NCI-H1694 treated with DMSO at 0.1 percent for 48 hours (cell line): ENCODE results near the gene PRDM16.

Experiments used
- DNase-seq: peaks from one replicate; lab custom pipeline; 2025; lab: John Stamatoyannopoulos, UW

PRDM16 gene

DNA sequence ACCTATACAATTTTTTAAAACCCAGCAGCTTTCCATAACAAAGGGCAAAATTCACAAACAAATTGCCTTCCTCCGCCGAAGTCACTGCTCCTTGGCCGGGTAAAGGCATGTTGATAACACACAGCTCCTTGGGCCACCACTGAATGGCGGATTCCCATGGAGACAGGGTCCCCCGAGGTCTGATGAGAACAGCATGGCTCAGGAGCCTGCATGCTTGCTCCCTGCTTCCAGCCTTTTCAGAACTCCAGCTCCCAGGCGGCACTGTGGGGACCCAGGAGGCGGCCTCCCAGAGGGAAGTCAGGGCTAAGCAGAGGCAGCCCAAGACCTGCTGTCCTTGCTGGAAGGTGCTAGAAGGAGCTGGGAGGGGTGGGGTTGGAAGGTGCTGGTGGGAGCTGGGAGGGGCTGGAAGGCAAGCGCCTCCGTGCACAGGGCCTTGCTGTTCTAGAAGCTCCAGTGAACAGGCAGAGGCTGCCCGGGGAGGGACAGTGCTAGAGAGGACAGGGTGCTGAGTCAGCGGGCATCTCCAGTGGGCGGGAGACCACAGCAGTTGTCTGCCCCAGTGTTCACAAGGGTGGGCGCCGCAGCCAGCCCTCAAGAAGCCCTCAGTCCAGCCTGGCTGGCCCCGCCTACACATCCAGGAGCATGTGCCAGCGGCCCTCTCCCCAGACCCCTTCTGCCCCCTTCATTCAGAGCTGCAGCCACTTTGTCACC lies 35.1 kb downstream of the PRDM16 start:
- DNase-seq, result no peak

DNA sequence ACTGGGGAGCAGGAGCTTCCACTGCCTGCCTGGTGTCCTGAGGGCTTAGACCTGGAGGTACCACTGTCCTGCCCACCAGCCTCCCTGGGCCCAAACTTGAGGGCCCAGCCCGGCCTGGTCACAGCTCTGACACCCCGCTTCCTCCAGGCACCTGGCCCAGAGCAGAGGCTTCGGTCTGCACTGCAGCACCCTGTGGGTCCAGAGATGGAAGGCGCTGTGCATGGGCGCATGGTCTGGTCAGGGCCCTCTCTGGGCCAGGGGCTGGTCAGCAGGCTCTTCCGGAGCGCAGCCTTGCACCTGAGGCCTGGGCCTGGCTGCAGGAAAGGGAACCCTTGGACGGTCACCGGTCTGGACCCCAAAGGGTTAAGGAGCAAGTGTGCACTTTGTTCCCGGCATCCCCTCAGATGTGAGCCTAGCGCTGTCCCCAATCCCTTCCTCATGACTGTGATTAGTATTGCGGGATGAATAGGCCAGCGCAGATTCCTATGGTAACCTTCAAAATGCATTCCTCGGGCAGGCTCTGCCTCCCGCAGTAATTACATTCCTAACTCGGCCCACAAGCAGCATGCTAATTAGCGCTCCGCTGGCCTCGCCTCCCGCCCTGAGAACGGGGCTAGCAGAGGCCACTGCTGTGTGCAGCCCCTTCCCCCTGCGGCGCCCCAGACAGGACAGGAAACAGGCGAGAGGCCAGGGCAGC lies 36.3 kb downstream of the PRDM16 start:
- DNase-seq, result no peak

DNA sequence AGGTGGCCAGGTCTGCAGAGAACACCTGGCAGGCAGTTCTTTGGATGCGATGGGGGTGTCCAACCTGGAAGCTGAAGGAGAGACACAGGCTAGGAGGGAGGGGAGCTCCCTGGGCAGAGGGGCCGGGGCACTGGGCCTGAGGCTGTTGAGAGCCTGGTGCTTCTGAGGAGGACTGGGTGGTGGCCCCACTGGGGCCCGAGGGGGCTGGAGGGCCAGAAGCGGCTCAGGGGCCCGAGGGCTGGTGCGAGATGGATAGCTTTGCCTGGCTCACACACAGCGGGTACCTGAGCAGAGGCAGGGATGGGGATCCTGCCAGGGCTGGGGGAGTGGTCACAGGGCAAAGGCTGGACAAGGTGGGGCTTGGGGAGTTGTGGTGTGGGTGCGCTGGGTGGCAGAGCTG lies 37.2 kb downstream of the PRDM16 start:
- DNase-seq, result no peak

DNA sequence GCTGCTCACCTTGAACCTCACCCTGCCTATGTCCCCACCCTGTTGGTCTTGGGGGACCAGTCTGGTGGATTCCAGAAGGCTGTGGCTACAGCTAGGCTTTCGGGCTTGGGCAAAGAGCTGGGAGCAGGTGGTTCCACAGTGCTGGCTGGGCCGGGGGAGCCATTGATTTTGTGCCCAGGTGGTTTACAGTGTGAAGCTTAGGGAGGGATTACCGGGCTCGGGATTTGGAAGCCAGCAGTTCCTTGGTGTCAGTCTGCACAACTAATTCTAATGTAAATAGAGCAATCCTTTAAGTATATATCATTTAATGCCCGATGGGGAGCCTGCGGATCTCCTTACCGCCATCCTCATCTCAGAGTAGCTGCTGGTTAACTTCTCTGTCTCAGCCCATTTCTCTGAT lies 38.2 kb downstream of the PRDM16 start:
- no peak for DNase-seq

DNA sequence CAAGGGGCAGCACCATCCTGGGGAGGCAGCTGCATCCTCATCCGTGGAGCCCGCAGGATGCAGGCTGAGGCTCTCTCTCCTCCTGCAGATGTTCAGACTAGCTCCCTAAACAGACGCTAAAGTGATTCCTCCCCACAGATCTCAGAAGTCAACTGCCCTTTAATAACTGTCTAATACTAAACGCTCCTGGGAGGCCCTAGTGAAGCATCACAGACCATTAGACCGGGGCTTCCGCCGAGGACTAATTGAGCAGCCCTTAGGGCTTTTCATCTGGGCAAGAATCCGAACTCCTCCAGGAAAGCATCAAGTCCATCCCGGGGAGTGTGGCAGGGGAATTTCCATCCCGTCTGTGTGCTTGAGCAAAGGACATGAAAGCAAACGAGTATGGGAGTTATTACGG lies 40.4 kb downstream of the PRDM16 start:
- DNase-seq, result no peak

DNA sequence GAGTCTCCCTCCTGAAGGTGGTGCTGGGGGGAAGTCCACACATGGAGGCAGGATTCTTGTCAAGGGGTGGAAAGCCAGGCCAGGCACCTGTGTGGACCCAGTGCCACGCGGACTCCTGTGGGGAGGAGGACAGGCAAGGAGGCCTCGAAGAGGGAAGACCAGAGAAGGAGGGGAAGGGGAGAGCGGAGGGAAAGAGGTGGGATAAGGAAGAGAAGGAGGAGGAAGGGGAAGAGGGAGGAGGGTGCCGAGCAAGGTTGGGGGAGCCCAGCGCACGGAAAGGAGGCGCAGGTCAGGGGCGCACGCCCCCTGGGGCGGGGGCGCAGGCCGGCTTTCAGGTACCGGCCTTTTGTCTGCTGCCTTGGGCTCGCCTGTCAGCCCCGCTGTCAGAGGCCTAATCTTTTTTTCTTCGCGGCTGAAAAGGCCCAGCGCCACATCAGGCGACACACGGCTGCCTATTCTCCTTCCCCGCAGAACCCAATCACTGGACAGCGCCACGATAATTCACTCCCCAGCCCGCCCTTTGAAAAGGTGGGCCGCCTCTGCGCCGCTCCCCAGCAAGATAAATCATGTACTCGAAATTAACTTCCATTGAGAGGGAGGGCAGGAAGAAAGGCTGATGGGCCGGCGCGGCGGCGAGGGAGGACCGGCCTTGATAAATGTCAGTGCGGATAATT lies 42.5 kb downstream of the PRDM16 start:
- no peak for DNase-seq

DNA sequence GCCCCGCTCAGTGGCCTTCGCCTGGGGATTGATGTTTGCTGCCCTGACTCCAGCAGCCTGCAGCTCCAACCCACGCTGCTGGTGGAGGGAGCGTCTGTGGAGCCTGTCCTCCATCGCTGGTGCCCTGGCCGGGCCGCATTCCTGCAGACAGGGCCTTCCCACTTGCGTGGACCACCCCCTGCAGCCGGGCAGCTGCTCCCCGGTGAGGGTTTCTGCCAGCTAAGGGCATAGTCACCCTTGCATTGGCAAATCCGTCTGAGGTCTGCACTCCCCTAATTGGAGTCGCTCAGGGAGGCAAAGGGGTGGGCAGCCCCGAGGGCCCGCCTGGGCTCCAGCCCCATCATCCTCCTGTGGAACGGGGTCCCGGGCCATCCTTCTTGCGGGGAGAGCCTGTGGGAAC lies 43.5 kb downstream of the PRDM16 start:
- no peak for DNase-seq

DNA sequence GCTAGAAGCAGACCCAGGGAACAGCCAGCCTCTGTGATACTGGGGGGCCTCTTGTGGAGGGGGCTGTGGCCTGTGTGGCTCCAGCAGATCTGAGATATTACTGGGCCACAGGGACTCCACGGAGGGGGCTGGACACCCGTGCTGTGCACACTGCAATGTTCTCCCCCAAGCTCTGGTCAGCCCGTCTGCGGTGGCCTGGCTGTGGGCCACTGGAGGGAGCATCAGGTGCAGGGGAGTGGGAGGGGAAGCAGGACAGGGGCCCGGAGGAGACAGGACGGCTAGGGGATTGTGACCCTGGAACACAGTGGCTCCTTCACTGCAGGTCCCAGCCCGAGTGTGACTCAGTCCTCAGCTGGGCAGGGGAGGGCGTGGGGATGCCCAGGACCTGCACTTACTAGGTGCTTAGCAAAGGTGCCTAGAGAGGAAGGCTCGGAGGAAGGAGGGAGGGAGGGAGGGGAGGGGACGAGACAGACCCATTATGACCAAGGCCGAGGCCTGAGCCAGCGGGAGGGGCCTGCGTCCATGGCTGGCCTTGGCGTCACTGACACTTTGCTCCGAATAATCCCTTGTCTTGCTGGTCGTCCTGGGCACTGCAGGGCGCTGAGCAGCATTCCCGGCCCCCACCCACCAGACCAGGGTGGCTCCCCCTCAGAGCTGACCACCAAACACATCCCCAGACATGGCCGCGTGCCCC lies 44.2 kb downstream of the PRDM16 start:
- DNase-seq, result no peak

DNA sequence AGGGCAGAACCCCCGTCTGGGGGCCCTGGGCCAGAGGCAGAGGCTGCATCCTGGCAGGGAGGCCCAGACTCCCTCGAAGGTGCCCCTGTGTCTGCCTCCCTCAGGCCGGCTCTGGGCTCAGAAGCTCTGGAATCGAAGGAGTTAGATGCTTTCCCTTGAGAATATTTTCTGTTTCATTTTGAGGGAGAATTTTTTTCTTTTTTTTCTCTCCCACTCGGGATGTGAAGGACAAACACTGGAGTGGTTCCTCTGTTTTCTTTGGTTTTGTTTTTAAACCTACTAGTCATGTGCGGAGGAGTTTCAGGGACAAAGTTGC lies 44.7 kb downstream of the PRDM16 start:
- no peak for DNase-seq

DNA sequence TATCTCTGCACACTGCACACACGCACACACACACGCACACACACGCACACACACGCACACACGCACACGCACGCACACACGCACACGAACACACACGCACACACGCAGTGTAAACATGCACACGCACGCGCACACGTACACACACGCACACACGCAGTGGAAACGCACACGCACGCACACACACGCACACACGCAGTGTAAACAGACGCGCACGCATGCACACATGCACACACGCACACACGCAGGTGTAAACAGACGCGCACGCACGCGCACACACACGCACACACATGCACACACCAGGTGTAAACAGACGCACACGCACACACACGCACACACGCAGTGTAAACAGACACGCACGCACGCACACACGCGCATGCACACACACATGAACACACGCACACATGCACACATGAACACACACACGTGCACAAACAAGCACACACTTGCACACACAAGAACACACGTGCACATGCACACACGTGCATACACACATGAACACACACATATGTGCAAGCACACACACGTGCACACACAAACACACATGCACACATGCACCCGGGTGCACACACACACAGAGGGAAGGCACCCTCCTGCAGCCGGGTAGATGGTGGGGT lies 45.2 kb downstream of the PRDM16 start:
- DNase-seq, result no peak

DNA sequence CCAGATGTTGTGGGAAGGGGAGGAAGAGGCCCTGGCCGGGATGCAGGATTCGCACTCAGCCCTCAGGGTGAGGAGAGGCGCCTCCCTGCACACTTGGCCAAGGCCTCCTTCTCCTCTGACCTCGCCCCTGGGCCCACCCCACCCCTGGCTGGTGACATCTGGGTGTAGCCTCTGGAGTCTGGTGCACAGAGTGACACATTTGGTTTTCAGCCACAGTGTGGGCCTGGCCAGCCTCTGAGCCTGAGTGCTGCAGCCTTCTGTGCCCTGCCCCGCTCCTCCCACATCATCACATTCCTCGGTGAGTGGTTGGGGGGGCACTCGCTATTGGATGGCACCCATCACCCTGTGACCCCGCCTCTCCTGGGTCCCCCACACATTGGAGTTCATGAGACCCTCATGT lies 45.8 kb downstream of the PRDM16 start:
- no peak for DNase-seq

DNA sequence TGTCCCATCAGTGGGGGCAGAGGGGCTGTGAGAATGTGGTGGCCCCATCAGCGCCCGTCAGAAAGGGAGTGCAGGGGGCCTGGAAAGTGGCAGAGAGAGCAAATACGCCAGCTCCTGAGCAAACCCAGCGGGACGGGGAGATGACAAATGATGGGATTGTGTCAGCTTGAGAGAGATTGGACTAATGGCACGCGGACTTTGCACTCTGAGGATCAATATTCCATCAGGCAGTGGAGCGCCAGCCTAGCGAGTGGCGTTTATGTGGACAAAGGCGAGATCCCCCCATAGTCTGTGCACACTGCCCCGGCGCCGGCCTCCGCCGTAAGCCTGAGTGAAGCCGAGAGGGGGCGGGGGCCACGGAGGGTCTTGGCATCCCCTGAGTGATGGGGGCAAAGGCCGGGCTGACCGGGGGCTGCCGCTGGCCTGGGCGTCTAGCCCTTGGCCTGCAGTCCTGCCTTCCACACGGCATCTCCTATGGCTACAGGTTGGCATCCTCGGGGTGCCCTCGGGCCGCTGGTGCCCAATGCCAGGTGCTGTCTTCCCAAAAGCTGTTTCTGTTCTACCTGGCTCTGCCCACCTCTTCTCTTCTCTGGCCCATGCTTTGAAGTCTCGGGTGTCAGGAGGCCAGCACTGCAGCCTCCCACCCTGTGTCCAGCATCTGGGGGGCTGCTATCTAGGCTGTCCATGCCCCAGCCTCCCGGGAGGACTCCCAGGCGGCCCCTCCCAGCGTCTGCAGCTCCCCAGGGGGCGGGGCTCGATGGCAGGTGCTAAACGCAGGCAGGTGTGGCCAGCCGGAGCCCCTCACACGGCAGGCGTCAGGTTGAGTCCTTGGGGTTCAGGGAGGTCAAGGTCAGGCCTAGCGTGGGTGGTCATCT lies 46.5 kb downstream of the PRDM16 start:
- DNase-seq, result no peak

DNA sequence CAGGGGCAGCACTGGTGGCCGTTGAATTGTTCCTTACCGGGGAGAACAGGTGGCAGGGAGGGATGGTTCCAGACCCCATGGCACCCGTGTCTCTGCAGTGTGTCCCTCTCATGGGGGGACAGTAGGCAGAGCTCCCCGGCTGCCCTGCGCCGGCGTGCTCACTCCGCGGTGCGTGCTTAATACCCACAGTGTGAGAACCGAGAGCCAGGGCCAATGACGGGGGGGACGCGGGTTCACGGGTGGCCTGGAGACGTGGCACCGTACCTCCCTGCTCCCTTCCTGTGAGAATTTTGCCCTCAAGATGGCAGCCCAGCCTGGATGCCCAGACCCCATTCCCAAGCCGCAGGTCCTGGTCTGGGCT lies 47.1 kb downstream of the PRDM16 start:
- no peak for DNase-seq

DNA sequence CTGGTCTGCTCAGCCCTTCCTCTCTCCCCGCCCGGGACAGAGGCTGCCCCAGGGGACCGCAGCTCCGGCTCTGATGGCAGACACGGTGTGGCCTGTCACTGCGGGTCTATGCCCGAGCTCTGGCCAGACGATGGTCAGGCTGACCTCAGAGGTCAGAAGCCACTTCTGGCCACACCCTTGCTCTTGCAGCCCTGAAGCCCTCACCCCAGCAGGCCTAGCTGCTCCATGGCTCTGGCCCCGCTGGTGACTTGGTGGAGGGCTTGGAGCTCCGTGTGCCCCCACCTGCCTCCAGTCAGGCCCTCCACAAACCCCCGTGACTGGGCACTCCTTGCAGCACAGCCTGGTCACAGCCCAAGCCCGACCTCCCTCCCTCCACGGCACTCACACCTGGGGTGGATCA lies 47.6 kb downstream of the PRDM16 start:
- DNase-seq, result no peak

DNA sequence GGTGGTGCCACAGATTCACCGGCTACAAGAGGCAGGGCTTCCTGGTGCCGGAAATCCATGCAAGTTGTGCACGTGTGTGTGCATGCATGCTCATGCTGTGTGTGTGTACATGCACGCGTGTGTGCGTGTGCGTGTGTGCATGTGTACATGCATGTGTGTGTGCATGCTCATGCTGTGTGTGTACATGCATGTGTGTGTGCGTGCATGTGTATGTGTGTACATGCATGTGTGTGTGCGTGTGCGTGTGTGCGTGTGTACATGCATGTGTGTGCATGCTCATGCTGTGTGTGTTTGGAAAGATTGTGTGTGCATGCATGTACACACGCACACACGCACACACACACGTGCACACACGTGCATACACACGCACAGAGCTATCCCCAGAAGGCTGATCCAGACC lies 48.9 kb downstream of the PRDM16 start:
- DNase-seq, result no peak

DNA sequence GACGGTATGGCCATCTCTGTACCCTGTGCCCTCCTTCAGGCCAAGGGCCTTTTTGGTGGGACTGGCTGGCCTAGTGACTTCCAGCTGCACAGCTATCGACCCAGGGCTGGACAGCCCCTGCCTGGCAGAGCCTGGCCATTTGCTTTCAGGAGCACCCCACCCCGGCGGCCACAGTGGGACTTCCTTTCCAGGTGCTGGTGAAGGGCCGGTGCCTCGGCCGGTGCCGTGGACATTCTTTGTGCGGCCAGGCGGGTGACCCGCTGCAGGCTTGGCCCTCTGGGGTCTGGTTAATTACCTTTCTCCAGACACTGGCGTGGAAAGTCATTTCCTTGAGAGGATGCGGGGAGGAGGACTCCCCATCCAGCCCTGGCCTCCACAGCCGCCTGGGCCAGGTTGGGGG lies 50.1 kb downstream of the PRDM16 start:
- DNase-seq, result no peak

DNA sequence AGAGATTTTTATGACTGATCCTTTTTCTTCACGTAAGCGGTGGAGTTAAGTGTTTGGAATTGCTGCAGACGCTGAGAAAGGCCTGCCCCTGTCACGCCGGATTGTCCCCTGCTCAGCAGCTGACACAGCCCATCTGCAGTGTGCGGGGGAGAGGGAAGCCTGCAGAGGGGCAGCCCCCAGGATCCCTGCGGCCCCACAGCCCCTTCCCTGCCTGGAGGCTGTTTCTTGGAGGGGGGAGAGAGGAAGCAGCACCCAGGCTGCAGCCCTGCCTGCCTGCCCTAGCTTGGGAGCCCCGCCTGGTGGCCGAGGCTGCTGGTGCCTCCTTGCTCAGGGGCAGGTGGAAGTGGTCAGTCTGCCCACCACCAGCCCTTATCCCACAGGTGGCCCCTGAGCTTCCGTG lies 50.7 kb downstream of the PRDM16 start:
- no peak for DNase-seq

DNA sequence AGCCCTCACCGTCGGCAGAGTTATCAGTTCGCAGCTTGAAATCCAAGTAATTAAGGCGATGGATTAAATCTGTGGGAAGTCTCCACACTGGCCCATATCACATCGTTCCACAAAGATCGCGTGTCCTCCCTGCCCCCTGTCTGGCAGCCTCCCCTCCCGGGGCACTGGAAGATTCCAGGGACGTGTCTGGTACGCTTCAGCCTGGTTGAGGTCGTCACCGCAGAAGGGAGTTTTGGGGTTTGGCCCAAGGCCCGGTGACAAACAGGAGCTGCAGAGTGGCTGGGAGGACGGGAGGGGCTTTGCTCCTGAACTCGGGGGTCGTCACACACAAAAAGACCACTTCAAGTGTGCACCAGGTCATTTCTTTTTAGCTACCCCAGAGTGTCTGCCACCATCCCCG lies 51.1 kb downstream of the PRDM16 start:
- DNase-seq, result no peak

DNA sequence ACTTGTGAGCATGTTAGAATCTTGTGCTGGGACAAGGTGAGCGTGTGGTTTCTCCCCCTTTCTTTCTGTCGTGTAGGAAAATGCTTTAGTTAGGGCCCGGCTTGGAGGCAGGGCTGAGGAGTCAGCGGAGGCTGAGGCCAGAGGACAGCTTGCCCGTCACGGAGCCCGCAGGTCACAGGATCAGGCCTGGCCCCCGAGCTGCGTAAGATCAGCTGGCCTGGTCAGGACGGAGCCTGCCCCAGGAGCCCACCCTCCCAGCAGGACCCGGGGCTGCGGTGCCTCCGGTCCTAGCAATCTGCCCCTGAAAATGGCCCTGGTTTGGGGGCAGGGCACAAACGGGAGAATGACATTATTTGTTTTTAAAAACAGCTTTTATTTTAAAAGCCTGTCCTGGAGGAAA lies 52.0 kb downstream of the PRDM16 start:
- DNase-seq, result no peak

DNA sequence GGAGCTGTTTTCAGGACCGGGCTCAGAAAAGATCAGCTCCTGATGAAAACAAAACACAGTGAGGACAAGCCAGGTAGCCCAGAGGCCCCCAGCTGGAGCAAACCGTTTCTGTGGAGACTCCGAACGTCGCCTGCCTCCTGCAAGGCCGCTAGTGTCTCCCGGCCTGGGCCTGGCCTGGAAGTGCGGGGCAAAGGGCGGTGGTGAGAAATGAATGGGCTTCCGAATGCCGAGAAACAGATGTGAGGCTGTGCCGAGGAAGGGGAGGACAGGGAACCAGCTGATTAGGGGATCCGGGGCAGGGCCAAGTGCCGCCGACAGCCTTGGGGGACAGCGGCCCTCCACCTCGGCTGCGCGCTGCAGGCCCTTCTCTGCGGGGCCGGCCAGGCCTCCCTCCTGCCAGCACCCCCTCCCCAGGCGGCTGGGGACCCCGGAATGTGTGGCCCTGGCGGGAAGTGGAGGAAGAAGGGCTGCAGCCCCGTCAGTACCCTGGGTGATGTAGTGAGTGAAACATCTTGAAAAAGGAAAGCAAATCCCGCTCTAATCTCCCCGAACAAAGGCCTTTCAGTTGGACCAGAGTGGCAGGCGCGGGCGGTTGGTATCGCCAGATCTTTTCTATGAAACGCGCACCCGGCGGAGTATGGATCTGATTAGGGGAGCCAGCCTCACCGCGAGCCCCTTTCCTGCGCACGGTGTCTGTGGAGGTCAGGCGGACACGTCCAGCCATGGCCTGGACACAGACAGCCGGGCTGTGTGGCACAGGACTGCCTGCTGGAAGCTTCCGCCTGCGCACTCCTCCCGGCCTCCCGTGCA lies 52.6 kb downstream of the PRDM16 start:
- no peak for DNase-seq

DNA sequence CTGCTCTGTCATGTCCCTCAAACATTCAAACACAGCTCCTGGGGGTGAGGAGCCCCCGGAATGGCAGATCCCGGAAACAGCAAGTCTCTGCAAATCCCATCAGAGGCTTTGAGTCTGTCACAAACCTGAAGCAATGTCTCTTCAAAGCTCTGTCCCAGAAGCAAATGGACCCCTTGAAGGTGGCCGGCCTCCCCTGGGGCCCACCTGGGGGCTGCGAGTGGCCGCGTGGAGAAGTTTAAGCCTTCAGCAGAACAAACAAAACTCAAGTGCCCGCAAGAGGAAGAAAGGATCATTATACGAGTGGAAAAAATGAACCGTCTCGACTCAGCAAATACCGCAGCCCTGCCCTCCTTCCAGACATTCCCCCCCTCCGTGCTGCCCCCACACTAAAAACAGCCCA lies 53.3 kb downstream of the PRDM16 start:
- DNase-seq, result no peak
